Measurements from ENCODE around the gene TNP2.
"Not testable (repeated sequence)": the region's sequence is repeated elsewhere in the genome, so short reads cannot be mapped to it uniquely, and the experiment has no call there.

The TNP2 gene

DNA sequence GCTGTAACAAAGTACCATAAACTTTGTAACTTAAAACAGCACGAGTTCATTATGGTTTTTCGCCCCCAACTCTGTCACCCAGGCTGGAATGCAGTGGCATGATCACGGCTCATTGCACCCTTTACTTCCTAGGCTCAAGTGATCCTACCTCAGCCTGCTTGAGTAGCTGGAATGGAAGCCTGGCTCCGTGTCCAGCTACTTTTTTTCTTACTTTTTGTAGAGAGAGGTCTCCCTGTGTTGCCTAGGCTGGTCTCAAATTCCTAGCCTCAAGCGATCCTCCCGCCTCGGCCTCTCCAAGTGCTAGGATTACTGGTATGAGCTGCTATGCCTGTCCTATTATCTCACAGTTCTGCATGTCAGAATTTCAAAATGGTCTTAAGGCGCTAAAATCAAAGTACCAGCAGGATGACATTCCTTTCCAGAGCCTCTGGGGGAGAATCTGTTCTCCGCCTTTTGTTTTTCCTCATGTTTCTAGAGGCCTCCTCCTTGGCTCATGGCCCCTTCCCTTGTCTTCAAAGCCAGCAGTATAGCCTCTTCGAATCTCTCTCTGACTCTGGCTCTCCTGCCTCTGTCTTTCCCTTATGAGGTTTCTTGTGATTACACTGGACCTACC, 22.1 kb upstream of the TNP2 start:
- TF ChIP-seq, protein P1, sequence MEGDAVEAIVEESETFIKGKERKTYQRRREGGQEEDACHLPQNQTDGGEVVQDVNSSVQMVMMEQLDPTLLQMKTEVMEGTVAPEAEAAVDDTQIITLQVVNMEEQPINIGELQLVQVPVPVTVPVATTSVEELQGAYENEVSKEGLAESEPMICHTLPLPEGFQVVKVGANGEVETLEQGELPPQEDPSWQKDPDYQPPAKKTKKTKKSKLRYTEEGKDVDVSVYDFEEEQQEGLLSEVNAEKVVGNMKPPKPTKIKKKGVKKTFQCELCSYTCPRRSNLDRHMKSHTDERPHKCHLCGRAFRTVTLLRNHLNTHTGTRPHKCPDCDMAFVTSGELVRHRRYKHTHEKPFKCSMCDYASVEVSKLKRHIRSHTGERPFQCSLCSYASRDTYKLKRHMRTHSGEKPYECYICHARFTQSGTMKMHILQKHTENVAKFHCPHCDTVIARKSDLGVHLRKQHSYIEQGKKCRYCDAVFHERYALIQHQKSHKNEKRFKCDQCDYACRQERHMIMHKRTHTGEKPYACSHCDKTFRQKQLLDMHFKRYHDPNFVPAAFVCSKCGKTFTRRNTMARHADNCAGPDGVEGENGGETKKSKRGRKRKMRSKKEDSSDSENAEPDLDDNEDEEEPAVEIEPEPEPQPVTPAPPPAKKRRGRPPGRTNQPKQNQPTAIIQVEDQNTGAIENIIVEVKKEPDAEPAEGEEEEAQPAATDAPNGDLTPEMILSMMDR (IDR thresholded peaks at IDR 0.05; ENCODE audit: low read depth, low read length, missing control alignments), result no peak
- Histone ChIP-seq H3K27me3 (replicated peaks) (no peaks in the 10 kb centered on the region), H3K4me3 (ENCODE audit: low read depth, low read length) (no peak overlapping the region), H3K36me3 (replicated peaks) (no peaks in the 10 kb centered on the region), H3K27ac (no peak overlapping the region)
- in situ Hi-C loops (cut with HindIII; ENCODE audit: low pct_ligation_motif_present, low sequenced_read_pairs), result no loop called here
- no peak for DNase-seq

DNA sequence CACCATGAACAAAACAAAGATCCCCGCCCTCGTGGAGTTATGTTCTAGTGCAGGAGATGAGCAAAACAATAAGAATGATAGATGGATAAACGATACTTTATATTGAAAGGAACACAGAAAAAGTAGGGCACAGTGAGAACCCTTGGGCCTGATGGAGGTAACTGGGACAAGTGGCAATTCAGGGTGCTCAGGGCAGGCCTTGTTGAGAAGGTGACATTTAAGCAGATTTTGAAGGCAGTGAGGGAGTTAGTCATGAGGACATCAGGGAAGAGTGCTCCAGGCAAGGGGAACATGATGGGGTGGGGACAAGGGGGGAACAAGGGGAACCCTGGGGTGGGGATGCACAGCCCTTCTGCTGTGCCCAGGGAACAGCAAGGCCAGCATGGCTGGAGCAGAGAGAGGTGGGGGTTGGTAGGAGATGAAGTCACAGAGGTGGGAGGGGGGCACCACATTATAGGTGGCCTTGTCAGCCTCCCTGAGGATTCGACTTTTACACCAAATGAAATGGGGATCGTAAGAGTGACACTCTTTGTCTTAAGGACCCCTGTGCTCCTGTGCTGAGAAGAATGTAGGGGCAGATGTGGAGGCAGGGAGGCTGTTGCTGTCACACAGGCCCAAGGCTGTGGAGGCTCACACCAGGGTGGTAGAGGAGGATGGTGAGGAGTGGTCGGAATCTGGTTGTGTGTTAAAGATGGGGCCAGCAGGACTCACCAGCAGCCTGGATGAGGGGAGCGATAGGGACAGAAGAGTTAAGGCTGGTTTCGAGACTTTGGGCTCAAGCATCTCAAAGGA, 21.2 kb upstream of the TNP2 start:
- Histone ChIP-seq H3K4me3 (ENCODE audit: low read depth, low read length) (no peak overlapping the region), H3K36me3 (replicated peaks) (no peaks in the 10 kb centered on the region), H3K27ac (no peak overlapping the region), H3K27me3 (replicated peaks) (no peaks in the 10 kb centered on the region)
- no peak for DNase-seq
- in situ Hi-C loops (cut with HindIII; ENCODE audit: low pct_ligation_motif_present, low sequenced_read_pairs), result no loop called here
- TF ChIP-seq, protein P1 (IDR thresholded peaks at IDR 0.05; ENCODE audit: low read depth, low read length, missing control alignments), result no peak

DNA sequence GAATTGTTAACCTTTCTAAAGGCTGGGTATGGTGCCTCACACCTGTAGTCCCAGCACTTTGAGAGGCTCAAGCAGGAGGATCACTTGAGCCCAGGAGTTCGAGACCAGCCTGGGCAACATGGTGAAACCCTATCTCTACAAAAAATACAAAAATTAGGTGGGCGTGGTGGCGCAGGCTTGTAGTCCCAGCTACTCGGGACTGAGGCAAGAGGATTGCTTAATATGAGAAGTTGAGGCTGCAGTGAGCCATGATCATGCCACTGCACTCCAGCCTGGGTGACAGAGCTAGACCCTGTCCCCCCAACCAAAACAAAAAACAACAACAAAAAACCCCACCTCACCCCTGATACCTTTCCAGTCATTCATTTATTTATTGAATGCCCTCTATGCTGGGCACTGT, 20.6 kb upstream of the TNP2 start:
- H3K27me3 ChIP-seq (replicated peaks); H3K36me3 ChIP-seq (replicated peaks); H3K27ac ChIP-seq; H3K4me3 ChIP-seq (ENCODE audit: low read depth, low read length); DNase-seq; in situ Hi-C loops (cut with HindIII; ENCODE audit: low pct_ligation_motif_present, low sequenced_read_pairs): not testable (repeated sequence)

DNA sequence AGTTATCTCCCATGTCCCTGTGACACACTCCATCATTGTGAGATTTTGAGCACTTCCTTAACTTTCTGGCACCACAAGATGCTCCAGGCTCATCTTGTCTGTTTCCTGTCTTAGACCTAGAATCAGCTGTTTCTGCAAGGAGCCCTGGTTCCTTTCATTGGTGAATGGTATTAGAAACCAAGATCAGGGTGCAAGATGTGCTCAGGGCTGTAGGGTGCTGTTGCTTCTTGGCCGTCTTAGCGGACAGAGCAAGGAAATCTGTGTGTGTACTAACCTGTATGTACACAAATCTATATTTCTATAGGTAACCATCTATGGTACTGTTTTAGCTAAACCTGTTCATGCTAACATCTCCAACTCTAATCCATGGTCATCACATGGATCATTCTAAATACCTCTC, 20.1 kb upstream of the TNP2 start:
- Histone ChIP-seq H3K27ac (no peak overlapping the region), H3K4me3 (ENCODE audit: low read depth, low read length) (no peak overlapping the region), H3K36me3 (replicated peaks) (no peaks in the 10 kb centered on the region), H3K27me3 (replicated peaks) (no peaks in the 10 kb centered on the region)
- no peak for DNase-seq
- in situ Hi-C loops (cut with HindIII; ENCODE audit: low pct_ligation_motif_present, low sequenced_read_pairs), result no loop called here
- TF ChIP-seq, protein P1 (IDR thresholded peaks at IDR 0.05; ENCODE audit: low read depth, low read length, missing control alignments), result no peak

DNA sequence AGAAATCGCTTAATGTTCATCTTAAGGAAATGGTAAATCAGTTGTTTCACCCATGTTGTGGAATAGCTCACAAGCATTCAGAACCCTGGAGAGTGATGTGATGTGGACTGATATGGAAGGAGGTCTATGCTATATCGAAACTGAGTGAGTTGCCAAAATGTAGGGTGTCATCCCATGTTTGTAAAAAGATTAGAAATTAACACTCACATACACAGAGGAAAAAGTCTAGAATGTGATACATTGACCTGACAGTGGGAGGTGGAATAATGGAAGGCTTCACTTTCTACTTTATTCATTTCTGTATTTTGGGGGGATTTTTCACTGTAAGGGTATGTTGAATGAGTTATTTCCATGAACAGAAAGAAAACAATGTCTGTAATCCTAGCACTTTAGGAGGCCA, 16.7 kb upstream of the TNP2 start:
- H3K27me3 ChIP-seq (replicated peaks), result no peaks in the 10 kb centered on the region
- H3K4me3 ChIP-seq (ENCODE audit: low read depth, low read length), result no peak overlapping the region
- no peaks in the 10 kb centered on the region for H3K36me3 ChIP-seq (replicated peaks)
- H3K27ac ChIP-seq, result no peak overlapping the region
- TF ChIP-seq, protein P1 (IDR thresholded peaks at IDR 0.05; ENCODE audit: low read depth, low read length, missing control alignments), result no peak
- in situ Hi-C loops (cut with HindIII; ENCODE audit: low pct_ligation_motif_present, low sequenced_read_pairs), result no loop called here
- DNase-seq, result no peak

DNA sequence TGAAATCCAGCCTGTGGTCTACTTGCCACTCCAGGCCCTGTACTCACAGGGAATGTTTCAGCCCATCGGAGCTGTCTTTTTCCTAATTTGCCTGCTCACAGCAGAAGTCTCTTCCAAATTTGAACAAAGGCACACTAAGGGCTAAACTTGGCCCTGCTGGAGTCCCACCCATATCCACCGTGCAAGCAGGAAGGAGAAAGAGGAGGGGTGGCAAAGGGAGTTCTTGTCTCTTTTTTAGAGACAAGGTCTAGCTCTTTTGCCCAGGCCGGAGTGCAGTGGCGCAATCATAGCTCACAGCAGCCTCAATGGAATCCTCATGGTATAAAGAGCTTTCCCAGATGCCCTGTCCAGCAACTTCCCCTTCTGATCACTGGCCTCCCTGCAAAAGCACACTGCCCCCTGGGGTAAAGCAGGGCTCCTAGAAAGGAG, 14.7 kb upstream of the TNP2 start:
- Histone ChIP-seq H3K36me3 (replicated peaks) (no peaks in the 10 kb centered on the region), H3K4me3 (ENCODE audit: low read depth, low read length) (no peak overlapping the region), H3K27ac (no peak overlapping the region), H3K27me3 (replicated peaks) (no peaks in the 10 kb centered on the region)
- DNase-seq, result no peak
- TF ChIP-seq, protein P1 (IDR thresholded peaks at IDR 0.05; ENCODE audit: low read depth, low read length, missing control alignments), result no peak
- in situ Hi-C loops (cut with HindIII; ENCODE audit: low pct_ligation_motif_present, low sequenced_read_pairs), result no loop called here
